Mesenchymal stem cell (in vitro differentiated cells and primary cell): ENCODE results near the gene SNAPC4.

Source experiments
- DNase-seq: peaks from one replicate; pipeline ENCODE4 v3.0.0-alpha.2; 2013
- H2AFZ ChIP-seq: one replicate; pipeline ENCODE4 v1.6.1; 2013; ENCODE audit warnings: low read depth, mild to moderate bottlenecking, control low read depth, inconsistent platforms, low read length, moderate library complexity
- H2AK5ac ChIP-seq: 2 replicates; pipeline ENCODE4 v1.6.1; 2013; ENCODE audit warnings: low read length, moderate library complexity, mild to moderate bottlenecking, inconsistent platforms; ENCODE audit not compliant: severe bottlenecking
- H2BK120ac ChIP-seq: one replicate; pipeline ENCODE4 v1.6.1; 2013; ENCODE audit warnings: low read depth, mild to moderate bottlenecking, inconsistent platforms, low read length, moderate library complexity
- H2BK12ac ChIP-seq, 2 experiments: one replicate each; pipeline ENCODE4 v1.6.1; 2013; ENCODE audit warnings: inconsistent platforms in 2 of 2, low read length in 2 of 2, mild to moderate bottlenecking in 2 of 2, moderate library complexity in 2 of 2, control low read depth in 1 of 2
- H2BK15ac ChIP-seq: one replicate; pipeline ENCODE4 v1.6.1; 2013; ENCODE audit warnings: mild to moderate bottlenecking, low read depth, inconsistent platforms; ENCODE audit not compliant: poor library complexity, severe bottlenecking
- H2BK5ac ChIP-seq: 2 replicates; pipeline ENCODE4 v1.6.1; 2013; ENCODE audit warnings: low read depth, mild to moderate bottlenecking, low read length, control low read depth, inconsistent platforms; ENCODE audit not compliant: poor library complexity, severe bottlenecking
- H3K14ac ChIP-seq, 2 experiments: one replicate each; pipeline ENCODE4 v1.6.1; 2013; ENCODE audit warnings: inconsistent platforms in 2 of 2, low read length in 2 of 2, control low read depth in 1 of 2, mild to moderate bottlenecking in 1 of 2, moderate library complexity in 1 of 2
- H3K18ac ChIP-seq, 2 experiments: one replicate each; pipeline ENCODE4 v1.6.1; 2013; ENCODE audit warnings: inconsistent platforms in 2 of 2, low read length in 2 of 2, control low read depth in 1 of 2, low read depth in 1 of 2, mild to moderate bottlenecking in 1 of 2
- H3K23ac ChIP-seq, 2 experiments: one replicate each; pipeline ENCODE4 v1.6.1; 2013; ENCODE audit warnings: inconsistent platforms in 2 of 2, low read length in 2 of 2, mild to moderate bottlenecking in 2 of 2, moderate library complexity in 2 of 2, control low read depth in 1 of 2
- H3K27ac ChIP-seq: 2 replicates; pipeline ENCODE4 v1.5.1; 2013; ENCODE audit warnings: mild to moderate bottlenecking, moderate library complexity, low read length, control low read depth, inconsistent platforms; ENCODE audit not compliant: poor library complexity, severe bottlenecking
- H3K27me3 ChIP-seq, 2 experiments: 2 replicates each; pipeline versions ENCODE4 v1.6.1 to v1.7.0; 2013; ENCODE audit warnings: low read length in 2 of 2, mild to moderate bottlenecking in 2 of 2, moderate library complexity in 2 of 2, control low read depth in 1 of 2, inconsistent platforms in 1 of 2; ENCODE audit not compliant: control insufficient read depth in 1 of 2, insufficient read depth in 1 of 2
- H3K36me3 ChIP-seq, 2 experiments: 2 replicates each; pipeline versions ENCODE4 v1.6.1 to v1.7.0; 2013; ENCODE audit warnings: low read length in 2 of 2, control low read depth in 1 of 2, inconsistent platforms in 1 of 2, low read depth in 1 of 2, mild to moderate bottlenecking in 1 of 2; ENCODE audit not compliant: insufficient read depth in 2 of 2, control insufficient read depth in 1 of 2
- H3K4ac ChIP-seq, 2 experiments: one replicate each; pipeline ENCODE4 v1.6.1; 2013; ENCODE audit warnings: inconsistent platforms in 2 of 2, low read length in 2 of 2, mild to moderate bottlenecking in 2 of 2, moderate library complexity in 2 of 2, control low read depth in 1 of 2, low read depth in 1 of 2
- H3K4me1 ChIP-seq: 2 replicates; pipeline ENCODE4 v1.6.1; 2013; ENCODE audit warnings: low read depth, low read length, control low read depth; ENCODE audit not compliant: control insufficient read depth, insufficient read depth
- H3K4me2 ChIP-seq: 2 replicates; pipeline ENCODE4 v1.6.1; 2013; ENCODE audit warnings: low read length, mild to moderate bottlenecking, inconsistent platforms; ENCODE audit not compliant: poor library complexity, severe bottlenecking
- H3K4me3 ChIP-seq, 2 experiments: 2 replicates each; pipeline versions ENCODE4 v1.5.1 to v1.7.0; 2013; ENCODE audit warnings: low read length in 2 of 2, mild to moderate bottlenecking in 2 of 2, control low read depth in 1 of 2, low read depth in 1 of 2; ENCODE audit not compliant: insufficient read depth in 1 of 2
- H3K79me1 ChIP-seq: replicated peaks from 2 replicates; pipeline ENCODE4 v1.6.1; 2013; ENCODE audit warnings: mild to moderate bottlenecking, control low read depth, low read length, inconsistent platforms; ENCODE audit not compliant: poor library complexity, severe bottlenecking
- H3K9ac ChIP-seq: 2 replicates; pipeline ENCODE4 v1.7.0; 2013; ENCODE audit warnings: mild to moderate bottlenecking, low read length, moderate library complexity
- H3K9me3 ChIP-seq: 2 replicates; pipeline ENCODE4 v1.7.0; 2013; ENCODE audit warnings: mild to moderate bottlenecking, low read length; ENCODE audit not compliant: control insufficient read depth
- H4K8ac ChIP-seq: one replicate; pipeline ENCODE4 v1.6.1; 2013; ENCODE audit warnings: inconsistent platforms, mild to moderate bottlenecking, low read length, moderate library complexity
- H4K91ac ChIP-seq: one replicate; pipeline ENCODE4 v1.6.1; 2013; ENCODE audit warnings: mild to moderate bottlenecking, low read length, inconsistent platforms
- WGBS: methylation state at CpG from one replicate; pipeline ENCODE4 v1.1.7; 2013; ENCODE audit warnings: mixed read lengths; 5-methylcytosine and 5-hydroxymethylcytosine counted together

SNAPC4 gene

GRCh38 chr9:136432591-136432990, 32.6 kb upstream of the SNAPC4 start:
- no peak overlapping the region for H3K18ac ChIP-seq
- H3K14ac ChIP-seq, result no peak overlapping the region
- no peak overlapping the region for H2AFZ ChIP-seq
- no peak overlapping the region for H3K23ac ChIP-seq
- no peak overlapping the region for H2BK15ac ChIP-seq
- DNase-seq, result no peak
- H2BK5ac ChIP-seq, result no peak overlapping the region
- H3K4me1 ChIP-seq, result peaks cover 18% of the 10 kb centered on the region
- H3K27me3 ChIP-seq, result no peaks in the 10 kb centered on the region
- H2AK5ac ChIP-seq, result no peak overlapping the region
- no peak overlapping the region for H2BK120ac ChIP-seq
- WGBS, result 90% methylated on average over 26 of the region's 26 CpGs
- H3K4ac ChIP-seq, result no peak overlapping the region
- H3K36me3 ChIP-seq, result peaks cover 42 to 76% of the 10 kb centered on the region in 2 experiments
- H4K8ac ChIP-seq, result no peak overlapping the region
- no peak overlapping the region for H4K91ac ChIP-seq
- H3K79me1 ChIP-seq, result peaks cover 39% of the 10 kb centered on the region
- no peak overlapping the region for H3K9ac ChIP-seq
- H3K4me2 ChIP-seq, result no peak overlapping the region
- no peak overlapping the region for H3K27ac ChIP-seq
- no peaks in the 10 kb centered on the region for H3K9me3 ChIP-seq
- no peak overlapping the region for H2BK12ac ChIP-seq
- no peak overlapping the region for H3K4me3 ChIP-seq

- no peaks in the 10 kb centered on the region for H3K27me3 ChIP-seq
- H3K36me3 ChIP-seq, result peaks cover 42 to 73% of the 10 kb centered on the region in 2 experiments
- no peak overlapping the region for H3K4me3 ChIP-seq
- no peaks in the 10 kb centered on the region for H3K9me3 ChIP-seq
- no peak overlapping the region for H2BK12ac ChIP-seq
- H4K91ac ChIP-seq, result no peak overlapping the region
- H3K4ac ChIP-seq, result no peak overlapping the region
- no peak overlapping the region for H2AFZ ChIP-seq
- no peak overlapping the region for H2BK5ac ChIP-seq
- no peak for DNase-seq
- no peak overlapping the region for H3K23ac ChIP-seq
- no peak overlapping the region for H3K27ac ChIP-seq
- H2BK120ac ChIP-seq, result no peak overlapping the region
- WGBS, result 95% methylated on average over 36 of the region's 36 CpGs
- H2AK5ac ChIP-seq, result no peak overlapping the region
- H3K9ac ChIP-seq, result no peak overlapping the region
- H3K14ac ChIP-seq, result no peak overlapping the region
- no peak overlapping the region for H3K4me2 ChIP-seq
- peaks cover 39% of the 10 kb centered on the region for H3K79me1 ChIP-seq
- H4K8ac ChIP-seq, result no peak overlapping the region
- H3K4me1 ChIP-seq, result peaks cover 12% of the 10 kb centered on the region
- no peak overlapping the region for H3K18ac ChIP-seq
- no peak overlapping the region for H2BK15ac ChIP-seq
These were observed 31.9 kb upstream of the SNAPC4 start for GRCh38 chr9:136431782-136432350.

- Histone ChIP-seq H3K9me3 (no peaks in the 10 kb centered on the region), H3K14ac (no peak overlapping the region), H3K4me3 (no peak overlapping the region), H3K27ac (no peak overlapping the region), H3K18ac (no peak overlapping the region), H2BK120ac (no peak overlapping the region), H3K23ac (no peak overlapping the region), H3K4me2 (no peak overlapping the region), H2BK12ac (no peak overlapping the region), H2BK5ac (no peak overlapping the region), H4K91ac (no peak overlapping the region), H4K8ac (no peak overlapping the region), H3K79me1 (peaks cover 33% of the 10 kb centered on the region), H3K36me3 (peaks cover 41 to 70% of the 10 kb centered on the region in 2 experiments), H2AK5ac (no peak overlapping the region), H3K27me3 (no peaks in the 10 kb centered on the region), H3K4ac (no peak overlapping the region), H2AFZ (no peak overlapping the region), H3K9ac (no peak overlapping the region), H3K4me1 (peaks cover 5% of the 10 kb centered on the region), H2BK15ac (no peak overlapping the region)
- DNase-seq, result no peak
- 95% methylated on average over 15 of the region's 29 CpGs for WGBS
These were observed 30.7 kb upstream of the SNAPC4 start for GRCh38 chr9:136430588-136431234.

GRCh38 chr9:136429683-136430491, 29.9 kb upstream of the SNAPC4 start:
- no peak overlapping the region for H2BK120ac ChIP-seq
- H3K9ac ChIP-seq, result no peak overlapping the region
- no peak overlapping the region for H3K23ac ChIP-seq
- no peaks in the 10 kb centered on the region for H3K27me3 ChIP-seq
- no peak overlapping the region for H2AK5ac ChIP-seq
- H3K36me3 ChIP-seq, result peaks cover 42 to 70% of the 10 kb centered on the region in 2 experiments
- no peak overlapping the region for H4K8ac ChIP-seq
- no peak overlapping the region for H3K4ac ChIP-seq
- H3K9me3 ChIP-seq, result no peaks in the 10 kb centered on the region
- peaks cover 5% of the 10 kb centered on the region for H3K4me1 ChIP-seq
- H3K4me2 ChIP-seq, result no peak overlapping the region
- H3K4me3 ChIP-seq, result no peak overlapping the region
- peaks cover 29% of the 10 kb centered on the region for H3K79me1 ChIP-seq
- no peak overlapping the region for H3K14ac ChIP-seq
- no peak overlapping the region for H2AFZ ChIP-seq
- H2BK15ac ChIP-seq, result no peak overlapping the region
- 84% methylated on average over 30 of the region's 32 CpGs for WGBS
- H2BK5ac ChIP-seq, result no peak overlapping the region
- H3K27ac ChIP-seq, result no peak overlapping the region
- no peak overlapping the region for H4K91ac ChIP-seq
- H3K18ac ChIP-seq, result no peak overlapping the region
- no peak for DNase-seq
- H2BK12ac ChIP-seq, result no peak overlapping the region
